Hair follicle dermal papilla cell (primary cell): Measurements from ENCODE around the gene RNF113B. TPM values are rescaled to one million over a fixed set of nuclear protein-coding genes. Genes with fewer than 3 reads are reported as not detected.

Experiments used
- small RNA-seq: library from RNA; depleted of rRNA; stranded (forward); fragments of <200 nt; gene quantifications from one replicate; pipeline ENCODE3, GENCODE V24; 2012
- total RNA-seq: library from RNA; depleted of rRNA; stranded (reverse); fragments of >200 nt; gene quantifications from 2 replicates; pipeline ENCODE4 v1.2.3, GENCODE V29; 2012

RNF113B gene
- not detected in 2 replicates for total RNA-seq

GRCh38 chr13:98176777-98177608 lies at the start of gene RNF113B:
Gene RNF113B (minus strand): TSS chr13:98177269. CDS start chr13:98177236, 33 bp downstream.

GRCh38 chr13:98142380-98143156 lies 34.5 kb downstream of the RNF113B start, which contains the start of gene FARP1:
Gene FARP1 (plus strand): TSS chr13:98143094. CDS start chr13:98213243, 70,149 bp downstream.

Small RNA genes within 50 kb of the gene (small RNA-seq; reads per million reads assigned to genes)
- 2.3 reads per million, percentile 51 among the genes with 10 or more reads in this experiment for gene MIR3170

Other genes with a start within 250 kb of the RNF113B start
- gene IPO5, start 223.6 kb downstream of the RNF113B start, total RNA-seq = 211 and 259 TPM in 2 replicates
- gene FARP1, start 34.2 kb downstream of the RNF113B start, total RNA-seq = 48.5 and 78.7 TPM in 2 replicates